ENCODE measurements around the gene IFNE. TPM values are rescaled to one million over a fixed set of nuclear protein-coding genes. Genes with fewer than 3 reads are reported as not detected.

Gene IFNE
- total RNA-seq, 3 donors from 2014 or later = 0.33 to 1.0 TPM; not detected in 1

GRCh38 chr9:21523021-21524014, 41.2 kb upstream of the IFNE start:
- no peaks in the 10 kb centered on the region for H3K4me1 ChIP-seq
- TF ChIP-seq POLR2A (IDR thresholded peaks at IDR 0.05) (no peak), POLR2AphosphoS5 (IDR thresholded peaks at IDR 0.05) (no peak)
- TF ChIP-seq, protein P1, sequence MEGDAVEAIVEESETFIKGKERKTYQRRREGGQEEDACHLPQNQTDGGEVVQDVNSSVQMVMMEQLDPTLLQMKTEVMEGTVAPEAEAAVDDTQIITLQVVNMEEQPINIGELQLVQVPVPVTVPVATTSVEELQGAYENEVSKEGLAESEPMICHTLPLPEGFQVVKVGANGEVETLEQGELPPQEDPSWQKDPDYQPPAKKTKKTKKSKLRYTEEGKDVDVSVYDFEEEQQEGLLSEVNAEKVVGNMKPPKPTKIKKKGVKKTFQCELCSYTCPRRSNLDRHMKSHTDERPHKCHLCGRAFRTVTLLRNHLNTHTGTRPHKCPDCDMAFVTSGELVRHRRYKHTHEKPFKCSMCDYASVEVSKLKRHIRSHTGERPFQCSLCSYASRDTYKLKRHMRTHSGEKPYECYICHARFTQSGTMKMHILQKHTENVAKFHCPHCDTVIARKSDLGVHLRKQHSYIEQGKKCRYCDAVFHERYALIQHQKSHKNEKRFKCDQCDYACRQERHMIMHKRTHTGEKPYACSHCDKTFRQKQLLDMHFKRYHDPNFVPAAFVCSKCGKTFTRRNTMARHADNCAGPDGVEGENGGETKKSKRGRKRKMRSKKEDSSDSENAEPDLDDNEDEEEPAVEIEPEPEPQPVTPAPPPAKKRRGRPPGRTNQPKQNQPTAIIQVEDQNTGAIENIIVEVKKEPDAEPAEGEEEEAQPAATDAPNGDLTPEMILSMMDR (IDR thresholded peaks at IDR 0.05) = no peak
- no peaks in the 10 kb centered on the region for H3K9me3 ChIP-seq
- H3K27me3 ChIP-seq = no peaks in the 10 kb centered on the region
- no peaks in the 10 kb centered on the region for H3K36me3 ChIP-seq
- no peak for DNase-seq (ENCODE audit: low spot score in 2 of 2)
- intact Hi-C loops (cut with DNase I; ENCODE audit: low total_unique reads) = no loop called here
- H3K27ac ChIP-seq = no peak overlapping the region
- no peak overlapping the region for H3K4me3 ChIP-seq

DNA sequence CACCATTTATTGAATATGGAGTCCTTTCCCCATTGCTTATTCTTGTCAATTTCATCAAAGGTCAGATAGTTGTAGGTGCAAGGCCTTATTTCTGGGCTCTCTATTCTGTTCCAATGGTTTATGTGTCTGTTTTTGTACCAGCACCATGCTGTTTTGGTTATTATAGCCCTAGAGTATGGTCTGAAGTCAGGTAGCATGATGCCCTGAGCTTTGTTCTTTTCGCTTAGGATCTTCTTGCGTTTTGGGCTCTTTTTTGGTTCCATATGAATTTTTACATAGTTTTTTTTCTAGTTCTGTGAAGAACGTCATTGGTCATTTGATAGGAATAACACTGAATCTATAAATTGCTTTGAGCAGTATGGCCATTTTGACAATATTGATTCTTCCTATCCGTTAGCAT, 40.2 kb upstream of the IFNE start:
- H3K4me3 ChIP-seq = no peak overlapping the region
- H3K36me3 ChIP-seq = no peaks in the 10 kb centered on the region
- H3K4me1 ChIP-seq = no peaks in the 10 kb centered on the region
- H3K9me3 ChIP-seq = no peaks in the 10 kb centered on the region
- intact Hi-C loops (cut with DNase I; ENCODE audit: low total_unique reads) = no loop called here
- H3K27ac ChIP-seq = no peak overlapping the region
- DNase-seq (ENCODE audit: low spot score in 2 of 2) = no peak
- no peaks in the 10 kb centered on the region for H3K27me3 ChIP-seq
- TF ChIP-seq POLR2AphosphoS5 (IDR thresholded peaks at IDR 0.05) (no peak), POLR2A (IDR thresholded peaks at IDR 0.05) (no peak)
- TF ChIP-seq, protein P1 (IDR thresholded peaks at IDR 0.05) = no peak

DNA sequence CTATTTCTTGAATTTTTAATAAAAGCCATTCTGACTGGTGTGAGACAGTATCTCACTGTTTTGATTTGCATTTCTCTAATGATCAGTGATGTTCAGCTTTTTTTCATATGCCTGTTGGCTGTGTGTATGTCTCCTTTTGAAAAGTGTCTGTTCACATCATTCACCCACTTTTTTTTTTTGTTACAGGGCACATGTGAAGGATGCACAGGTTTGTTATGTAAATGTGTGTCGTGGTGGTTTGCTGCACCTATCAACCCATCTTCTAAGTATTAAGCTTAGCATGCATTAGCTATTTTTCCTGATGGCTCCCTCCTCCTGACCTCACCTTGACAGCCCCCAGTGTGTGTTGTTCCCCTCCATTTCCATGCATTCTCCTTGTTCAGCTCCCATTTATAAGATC, 39.3 kb upstream of the IFNE start:
- no peak for DNase-seq (ENCODE audit: low spot score in 2 of 2)
- Histone ChIP-seq H3K9me3 (no peaks in the 10 kb centered on the region), H3K36me3 (no peaks in the 10 kb centered on the region), H3K27ac (no peak overlapping the region), H3K4me3 (no peak overlapping the region), H3K27me3 (no peaks in the 10 kb centered on the region), H3K4me1 (no peaks in the 10 kb centered on the region)
- intact Hi-C loops (cut with DNase I; ENCODE audit: low total_unique reads) = no loop called here
- TF ChIP-seq, protein P1 (IDR thresholded peaks at IDR 0.05) = no peak
- TF ChIP-seq POLR2AphosphoS5 (IDR thresholded peaks at IDR 0.05) = no peak
- no peak for TF ChIP-seq POLR2A (IDR thresholded peaks at IDR 0.05)

GRCh38 chr9:21520501-21521228, 38.6 kb upstream of the IFNE start:
- Histone ChIP-seq H3K27ac (no peak overlapping the region), H3K36me3 (no peaks in the 10 kb centered on the region), H3K27me3 (no peaks in the 10 kb centered on the region), H3K9me3 (no peaks in the 10 kb centered on the region), H3K4me1 (no peaks in the 10 kb centered on the region), H3K4me3 (no peak overlapping the region)
- TF ChIP-seq POLR2AphosphoS5 (IDR thresholded peaks at IDR 0.05) = no peak
- TF ChIP-seq, protein P1 (IDR thresholded peaks at IDR 0.05) = no peak
- DNase-seq (ENCODE audit: low spot score in 2 of 2) = no peak
- intact Hi-C loops (cut with DNase I; ENCODE audit: low total_unique reads) = no loop called here
